ENCODE results near the gene GLTP. TPM values are rescaled to one million over a fixed set of nuclear protein-coding genes. Genes with fewer than 3 reads are reported as not detected.

GLTP gene
- total and polyA plus RNA-seq, 7 experiments from 2014 or later: 19.2 to 36.2 (median 22.3) TPM

GRCh38 chr12:109844983-109845823, 35.1 kb downstream of the GLTP start:
- H3K9me3 Mint-ChIP-seq: no peaks in the 10 kb centered on the region
- Histone ChIP-seq H3K27ac (ENCODE audit: low read depth, low read length) (no peak overlapping the region), H3K9me3 (ENCODE audit: control insufficient read depth in 2 of 3, low read length in 3 of 3) (no peaks in the 10 kb centered on the region), H3K4me3 (ENCODE audit: low read length) (no peak overlapping the region), H3K4me1 (ENCODE audit: control insufficient read depth in 2 of 2, insufficient read depth in 2 of 2, low read length in 2 of 2) (no peaks in the 10 kb centered on the region), H3K27me3 (ENCODE audit: control insufficient read depth in 2 of 2, insufficient read depth in 2 of 2, low read length in 2 of 2) (no peaks in the 10 kb centered on the region), H3K36me3 (ENCODE audit: control insufficient read depth in 2 of 3, insufficient read depth in 3 of 3, low read length in 3 of 3) (no peaks in the 10 kb centered on the region)
- H3K36me3 Mint-ChIP-seq: no peaks in the 10 kb centered on the region
- peaks cover 0 to 10% (median 0%) of the 10 kb centered on the region in 7 donors for H3K4me1 Mint-ChIP-seq
- POLR2A ChIA-PET: interaction anchor here (0.6 to 0.8 kb wide), 2 partner anchors 36 to 235 kb away, joined by 3 to 4 read pairs; no protein-coding TSS in a partner anchor
- ATAC-seq (peak; percentile 97), DNase-seq (peak; percentile 65 to 97 (median 80))
- H3K27me3 Mint-ChIP-seq: no peaks in the 10 kb centered on the region
- CTCF ChIA-PET: interaction anchor here (0.6 to 2.0 kb wide), 18 partner anchors 9 to 412 kb away, joined by 3 to 14 read pairs (median 4); no protein-coding TSS in a partner anchor
- intact Hi-C loops (cut with micrococcal nuclease): loop anchor here (1.0 to 2.0 kb wide), 3 partner anchors 36 to 248 kb away; partner anchors contain the start of gene GLTP (in 2 of the 2)
- no peak overlapping the region for H3K27ac Mint-ChIP-seq
- H3K4me3 Mint-ChIP-seq: peak overlapping the region in 5 of 10 donors; percentile 32 to 70 (median 51)

- peak overlapping the region in 1 of 10 donors; percentile 17 for H3K4me3 Mint-ChIP-seq
- ChIA-PET POLR2A (no interaction called here), CTCF (interaction anchor here (0.6 to 2.0 kb wide), 5 partner anchors 9 to 608 kb away, joined by 3 to 8 read pairs (median 3); no protein-coding TSS in a partner anchor)
- no peaks in the 10 kb centered on the region for H3K4me1 ChIP-seq (ENCODE audit: control insufficient read depth in 2 of 2, insufficient read depth in 2 of 2, low read length in 2 of 2)
- H3K27ac Mint-ChIP-seq: no peak overlapping the region
- no peaks in the 10 kb centered on the region for H3K9me3 Mint-ChIP-seq
- intact Hi-C loops (cut with micrococcal nuclease): loop anchor here (2.0 kb wide), 1 partner anchor 37 kb away; the partner anchor contains the start of gene GLTP (in 2 of the 2)
- H3K4me1 Mint-ChIP-seq: peaks cover 0 to 11% (median 5%) of the 10 kb centered on the region in 7 donors
- ATAC-seq (no peak), DNase-seq (no peak)
- H3K9me3 ChIP-seq (ENCODE audit: control insufficient read depth in 2 of 3, low read length in 3 of 3): no peaks in the 10 kb centered on the region
- H3K27ac ChIP-seq (ENCODE audit: low read depth, low read length): no peak overlapping the region
- no peaks in the 10 kb centered on the region for H3K36me3 ChIP-seq (ENCODE audit: control insufficient read depth in 2 of 3, insufficient read depth in 3 of 3, low read length in 3 of 3)
- H3K27me3 Mint-ChIP-seq: peaks cover 0 to 3% (median 0%) of the 10 kb centered on the region in 5 donors
- no peaks in the 10 kb centered on the region for H3K27me3 ChIP-seq (ENCODE audit: control insufficient read depth in 2 of 2, insufficient read depth in 2 of 2, low read length in 2 of 2)
- no peaks in the 10 kb centered on the region for H3K36me3 Mint-ChIP-seq
- H3K4me3 ChIP-seq (ENCODE audit: low read length): no peak overlapping the region
Measured at GRCh38 chr12:109844091-109844490, 36.2 kb downstream of the GLTP start.

GRCh38 chr12:109842021-109842420, 38.3 kb downstream of the GLTP start:
- Mint-ChIP-seq H3K27ac (no peak overlapping the region), H3K4me1 (peaks cover 0 to 13% (median 7%) of the 10 kb centered on the region in 7 donors), H3K9me3 (no peaks in the 10 kb centered on the region), H3K27me3 (peaks cover 0 to 5% (median 0%) of the 10 kb centered on the region in 5 donors), H3K36me3 (no peaks in the 10 kb centered on the region), H3K4me3 (no peak overlapping the region)
- Histone ChIP-seq H3K36me3 (ENCODE audit: control insufficient read depth in 2 of 3, insufficient read depth in 3 of 3, low read length in 3 of 3) (no peaks in the 10 kb centered on the region), H3K4me1 (ENCODE audit: control insufficient read depth in 2 of 2, insufficient read depth in 2 of 2, low read length in 2 of 2) (no peaks in the 10 kb centered on the region), H3K9me3 (ENCODE audit: control insufficient read depth in 2 of 3, low read length in 3 of 3) (no peaks in the 10 kb centered on the region), H3K27ac (ENCODE audit: low read depth, low read length) (no peak overlapping the region), H3K27me3 (ENCODE audit: control insufficient read depth in 2 of 2, insufficient read depth in 2 of 2, low read length in 2 of 2) (no peaks in the 10 kb centered on the region), H3K4me3 (ENCODE audit: low read length) (no peak overlapping the region)
- ATAC-seq (no peak), DNase-seq (no peak)
- ChIA-PET POLR2A (no interaction called here), CTCF (interaction anchor here (1.0 kb wide), 1 partner anchor 37 kb away, joined by 3 read pairs; no protein-coding TSS in a partner anchor)
- intact Hi-C loops (cut with micrococcal nuclease): no loop called here

GRCh38 chr12:109841356-109841755, 39.0 kb downstream of the GLTP start:
- intact Hi-C loops (cut with micrococcal nuclease): no loop called here
- peaks cover 0 to 5% (median 0%) of the 10 kb centered on the region in 5 donors for H3K27me3 Mint-ChIP-seq
- H3K4me3 Mint-ChIP-seq: no peak overlapping the region
- POLR2A ChIA-PET: no interaction called here
- CTCF ChIA-PET: no interaction called here
- H3K27ac ChIP-seq (ENCODE audit: low read depth, low read length): no peak overlapping the region
- no peaks in the 10 kb centered on the region for H3K27me3 ChIP-seq (ENCODE audit: control insufficient read depth in 2 of 2, insufficient read depth in 2 of 2, low read length in 2 of 2)
- H3K36me3 ChIP-seq (ENCODE audit: control insufficient read depth in 2 of 3, insufficient read depth in 3 of 3, low read length in 3 of 3): no peaks in the 10 kb centered on the region
- no peak overlapping the region for H3K4me3 ChIP-seq (ENCODE audit: low read length)
- no peak overlapping the region for H3K27ac Mint-ChIP-seq
- no peaks in the 10 kb centered on the region for H3K9me3 ChIP-seq (ENCODE audit: control insufficient read depth in 2 of 3, low read length in 3 of 3)
- H3K9me3 Mint-ChIP-seq: no peaks in the 10 kb centered on the region
- H3K36me3 Mint-ChIP-seq: no peaks in the 10 kb centered on the region
- H3K4me1 Mint-ChIP-seq: peaks cover 0 to 13% (median 7%) of the 10 kb centered on the region in 7 donors
- DNase-seq: no peak
- no peak for ATAC-seq
- no peaks in the 10 kb centered on the region for H3K4me1 ChIP-seq (ENCODE audit: control insufficient read depth in 2 of 2, insufficient read depth in 2 of 2, low read length in 2 of 2)

- POLR2A ChIA-PET: no interaction called here
- H3K27ac Mint-ChIP-seq: no peak overlapping the region
Measured at GRCh38 chr12:109840305-109841074, 39.9 kb downstream of the GLTP start.

GRCh38 chr12:109839444-109839843, 40.9 kb downstream of the GLTP start:
- no peak overlapping the region for H3K4me3 ChIP-seq (ENCODE audit: low read length)
- no peaks in the 10 kb centered on the region for H3K36me3 Mint-ChIP-seq
- ChIA-PET CTCF (no interaction called here), POLR2A (no interaction called here)
- H3K27me3 Mint-ChIP-seq: peaks cover under 1 to 17% (median 3%) of the 10 kb centered on the region in 5 donors
- no peak overlapping the region for H3K27ac ChIP-seq (ENCODE audit: low read depth, low read length)
- peaks cover 0 to 10% (median 6%) of the 10 kb centered on the region in 7 donors for H3K4me1 Mint-ChIP-seq
- no peak for ATAC-seq
- H3K4me1 ChIP-seq (ENCODE audit: control insufficient read depth in 2 of 2, insufficient read depth in 2 of 2, low read length in 2 of 2): no peaks in the 10 kb centered on the region
- DNase-seq: no peak
- H3K4me3 Mint-ChIP-seq: no peak overlapping the region
- H3K9me3 ChIP-seq (ENCODE audit: control insufficient read depth in 2 of 3, low read length in 3 of 3): no peaks in the 10 kb centered on the region
- no peak overlapping the region for H3K27ac Mint-ChIP-seq
- no peaks in the 10 kb centered on the region for H3K9me3 Mint-ChIP-seq
- intact Hi-C loops (cut with micrococcal nuclease): no loop called here
- H3K27me3 ChIP-seq (ENCODE audit: control insufficient read depth in 2 of 2, insufficient read depth in 2 of 2, low read length in 2 of 2): no peaks in the 10 kb centered on the region
- H3K36me3 ChIP-seq (ENCODE audit: control insufficient read depth in 2 of 3, insufficient read depth in 3 of 3, low read length in 3 of 3): no peaks in the 10 kb centered on the region

More at GRCh38 chr12:109840305-109841074, 39.9 kb downstream of the GLTP start:
- H3K4me3 Mint-ChIP-seq: no peak overlapping the region
- intact Hi-C loops (cut with micrococcal nuclease): no loop called here
- peaks cover 0 to 13% (median 7%) of the 10 kb centered on the region in 7 donors for H3K4me1 Mint-ChIP-seq
- Histone ChIP-seq H3K4me3 (ENCODE audit: low read length) (no peak overlapping the region), H3K27ac (ENCODE audit: low read depth, low read length) (no peak overlapping the region), H3K4me1 (ENCODE audit: control insufficient read depth in 2 of 2, insufficient read depth in 2 of 2, low read length in 2 of 2) (no peaks in the 10 kb centered on the region), H3K27me3 (ENCODE audit: control insufficient read depth in 2 of 2, insufficient read depth in 2 of 2, low read length in 2 of 2) (no peaks in the 10 kb centered on the region), H3K36me3 (ENCODE audit: control insufficient read depth in 2 of 3, insufficient read depth in 3 of 3, low read length in 3 of 3) (no peaks in the 10 kb centered on the region), H3K9me3 (ENCODE audit: control insufficient read depth in 2 of 3, low read length in 3 of 3) (no peaks in the 10 kb centered on the region)
- H3K9me3 Mint-ChIP-seq: no peaks in the 10 kb centered on the region
- H3K36me3 Mint-ChIP-seq: no peaks in the 10 kb centered on the region
- ATAC-seq: no peak
- no peak for DNase-seq
- H3K27me3 Mint-ChIP-seq: peaks cover 0 to 7% (median 0%) of the 10 kb centered on the region in 5 donors
- CTCF ChIA-PET: interaction anchor here (0.6 kb wide), 1 partner anchor 421 kb away, joined by 3 read pairs; no protein-coding TSS in a partner anchor

All from naive thymus-derived CD4-positive, alpha-beta T cell (primary cell).